HepG2 (cell line): ENCODE measurements around the gene GAPDH. TPM values are rescaled to one million over a fixed set of nuclear protein-coding genes. Genes with fewer than 3 reads are reported as not detected.

Source experiments
- KAT8 ChIP-seq: IDR thresholded peaks from 2 replicates; pipeline ENCODE4 v1.6.1; 2016; ENCODE audit warnings: missing genetic modification reagents, missing compliant biosample characterization
- MXI1 ChIP-seq: IDR thresholded peaks from 3 replicates; pipeline ENCODE4 v1.6.1; 2012; ENCODE audit warnings: low read depth, low read length, inconsistent platforms, borderline replicate concordance
- RFX5 ChIP-seq: IDR thresholded peaks from 2 replicates; pipeline ENCODE4 v1.6.1; 2011; ENCODE audit warnings: low read depth, low read length, improper control_type of control experiment
- SP4 ChIP-seq: sonication (generic); formaldehyde crosslinking; IDR thresholded peaks from 2 replicates; pipeline ENCODE4 v1.8.1; 2023; ENCODE audit warnings: mild to moderate bottlenecking, missing genetic modification reagents
- YY1 ChIP-seq: IDR thresholded peaks from 2 replicates; pipeline ENCODE4 v1.6.1; 2011; ENCODE audit warnings: low read length, low read depth, moderate library complexity, mild to moderate bottlenecking; ENCODE audit not compliant: insufficient read depth, insufficient replicate concordance
- ZNF790 ChIP-seq: sonication (generic); formaldehyde crosslinking; IDR thresholded peaks from 2 replicates; pipeline ENCODE4 v1.8.0; 2022; ENCODE audit warnings: missing genetic modification reagents, mild to moderate bottlenecking, borderline replicate concordance
- polyA plus RNA-seq, 8 experiments: library from polyadenylated mRNA; depleted of rRNA in 3 of 8; stranded (reverse) in 7 of 8; unstranded in 1 of 8; fragments of >200 nt; fragmentation: Illumina TruSeq in 4 of 8; extraction: Trizol in 4 of 8; gene quantifications; 2 replicates each; pipeline versions ENCODE4 v1.2.1 to v1.2.3, GENCODE V29; 2011 to 2016; ENCODE audit warnings: low read depth in 4 of 8, missing spikeins in 1 of 8, mixed read lengths in 1 of 8; ENCODE audit not compliant: insufficient read depth in 1 of 8
- total RNA-seq, 5 experiments: library from RNA; depleted of rRNA; stranded (reverse); fragments of >200 nt; fragmentation: Illumina TruSeq; extraction: Trizol; gene quantifications; 2 replicates each; pipeline ENCODE4 v1.2.3, GENCODE V29; 2016; ENCODE audit warnings: low read depth in 1 of 5
- TF ChIP-seq, protein P1 (sequence below): sonication (generic); formaldehyde crosslinking; IDR thresholded peaks from 2 replicates; pipeline ENCODE4 v1.4.0; 2020; ENCODE audit warnings: missing genetic modification reagents, borderline replicate concordance
- TF ChIP-seq, protein P2 (sequence below): sonication (generic); formaldehyde crosslinking; IDR thresholded peaks from 2 replicates; pipeline ENCODE4 v1.4.0; 2020; ENCODE audit warnings: missing genetic modification reagents
- TF ChIP-seq, protein P3 (sequence below): sonication (generic); formaldehyde crosslinking; IDR thresholded peaks from 2 replicates; pipeline ENCODE4 v1.9.0; 2022; ENCODE audit warnings: missing genetic modification reagents, mild to moderate bottlenecking, borderline replicate concordance
- TF ChIP-seq, protein P4 (sequence below): sonication (generic); formaldehyde crosslinking; IDR thresholded peaks from 2 replicates; pipeline ENCODE4 v1.4.0; 2020; ENCODE audit warnings: missing genetic modification reagents
- TF ChIP-seq, protein P5 (sequence below): sonication (generic); formaldehyde crosslinking; IDR thresholded peaks from 2 replicates; pipeline ENCODE4 v1.4.0; 2020; ENCODE audit warnings: missing genetic modification reagents
- TF ChIP-seq, protein P6 (sequence below): sonication (generic); formaldehyde crosslinking; IDR thresholded peaks from 2 replicates; pipeline ENCODE4 v1.5.1; 2020; ENCODE audit warnings: mild to moderate bottlenecking, moderate library complexity, missing genetic modification reagents

Gene GAPDH
- total and polyA plus RNA-seq, 2 of the 13 experiments (the other 11 are each of a cell fraction or from before 2014, with no cell fraction given): 3,038 to 12,722 TPM

DNA sequence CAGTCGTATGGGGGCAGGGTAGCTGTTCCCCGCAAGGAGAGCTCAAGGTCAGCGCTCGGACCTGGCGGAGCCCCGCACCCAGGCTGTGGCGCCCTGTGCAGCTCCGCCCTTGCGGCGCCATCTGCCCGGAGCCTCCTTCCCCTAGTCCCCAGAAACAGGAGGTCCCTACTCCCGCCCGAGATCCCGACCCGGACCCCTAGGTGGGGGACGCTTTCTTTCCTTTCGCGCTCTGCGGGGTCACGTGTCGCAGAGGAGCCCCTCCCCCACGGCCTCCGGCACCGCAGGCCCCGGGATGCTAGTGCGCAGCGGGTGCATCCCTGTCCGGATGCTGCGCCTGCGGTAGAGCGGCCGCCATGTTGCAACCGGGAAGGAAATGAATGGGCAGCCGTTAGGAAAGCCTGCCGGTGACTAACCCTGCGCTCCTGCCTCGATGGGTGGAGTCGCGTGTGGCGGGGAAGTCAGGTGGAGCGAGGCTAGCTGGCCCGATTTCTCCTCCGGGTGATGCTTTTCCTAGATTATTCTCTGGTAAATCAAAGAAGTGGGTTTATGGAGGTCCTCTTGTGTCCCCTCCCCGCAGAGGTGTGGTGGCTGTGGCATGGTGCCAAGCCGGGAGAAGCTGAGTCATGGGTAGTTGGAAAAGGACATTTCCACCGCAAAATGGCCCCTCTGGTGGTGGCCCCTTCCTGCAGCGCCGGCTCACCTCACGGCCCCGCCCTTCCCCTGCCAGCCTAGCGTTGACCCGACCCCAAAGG is 804 bp downstream of the GAPDH start (continued):
- TF ChIP-seq, protein P1, sequence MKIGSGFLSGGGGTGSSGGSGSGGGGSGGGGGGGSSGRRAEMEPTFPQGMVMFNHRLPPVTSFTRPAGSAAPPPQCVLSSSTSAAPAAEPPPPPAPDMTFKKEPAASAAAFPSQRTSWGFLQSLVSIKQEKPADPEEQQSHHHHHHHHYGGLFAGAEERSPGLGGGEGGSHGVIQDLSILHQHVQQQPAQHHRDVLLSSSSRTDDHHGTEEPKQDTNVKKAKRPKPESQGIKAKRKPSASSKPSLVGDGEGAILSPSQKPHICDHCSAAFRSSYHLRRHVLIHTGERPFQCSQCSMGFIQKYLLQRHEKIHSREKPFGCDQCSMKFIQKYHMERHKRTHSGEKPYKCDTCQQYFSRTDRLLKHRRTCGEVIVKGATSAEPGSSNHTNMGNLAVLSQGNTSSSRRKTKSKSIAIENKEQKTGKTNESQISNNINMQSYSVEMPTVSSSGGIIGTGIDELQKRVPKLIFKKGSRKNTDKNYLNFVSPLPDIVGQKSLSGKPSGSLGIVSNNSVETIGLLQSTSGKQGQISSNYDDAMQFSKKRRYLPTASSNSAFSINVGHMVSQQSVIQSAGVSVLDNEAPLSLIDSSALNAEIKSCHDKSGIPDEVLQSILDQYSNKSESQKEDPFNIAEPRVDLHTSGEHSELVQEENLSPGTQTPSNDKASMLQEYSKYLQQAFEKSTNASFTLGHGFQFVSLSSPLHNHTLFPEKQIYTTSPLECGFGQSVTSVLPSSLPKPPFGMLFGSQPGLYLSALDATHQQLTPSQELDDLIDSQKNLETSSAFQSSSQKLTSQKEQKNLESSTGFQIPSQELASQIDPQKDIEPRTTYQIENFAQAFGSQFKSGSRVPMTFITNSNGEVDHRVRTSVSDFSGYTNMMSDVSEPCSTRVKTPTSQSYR: peak; percentile 94
- TF ChIP-seq, protein P2, sequence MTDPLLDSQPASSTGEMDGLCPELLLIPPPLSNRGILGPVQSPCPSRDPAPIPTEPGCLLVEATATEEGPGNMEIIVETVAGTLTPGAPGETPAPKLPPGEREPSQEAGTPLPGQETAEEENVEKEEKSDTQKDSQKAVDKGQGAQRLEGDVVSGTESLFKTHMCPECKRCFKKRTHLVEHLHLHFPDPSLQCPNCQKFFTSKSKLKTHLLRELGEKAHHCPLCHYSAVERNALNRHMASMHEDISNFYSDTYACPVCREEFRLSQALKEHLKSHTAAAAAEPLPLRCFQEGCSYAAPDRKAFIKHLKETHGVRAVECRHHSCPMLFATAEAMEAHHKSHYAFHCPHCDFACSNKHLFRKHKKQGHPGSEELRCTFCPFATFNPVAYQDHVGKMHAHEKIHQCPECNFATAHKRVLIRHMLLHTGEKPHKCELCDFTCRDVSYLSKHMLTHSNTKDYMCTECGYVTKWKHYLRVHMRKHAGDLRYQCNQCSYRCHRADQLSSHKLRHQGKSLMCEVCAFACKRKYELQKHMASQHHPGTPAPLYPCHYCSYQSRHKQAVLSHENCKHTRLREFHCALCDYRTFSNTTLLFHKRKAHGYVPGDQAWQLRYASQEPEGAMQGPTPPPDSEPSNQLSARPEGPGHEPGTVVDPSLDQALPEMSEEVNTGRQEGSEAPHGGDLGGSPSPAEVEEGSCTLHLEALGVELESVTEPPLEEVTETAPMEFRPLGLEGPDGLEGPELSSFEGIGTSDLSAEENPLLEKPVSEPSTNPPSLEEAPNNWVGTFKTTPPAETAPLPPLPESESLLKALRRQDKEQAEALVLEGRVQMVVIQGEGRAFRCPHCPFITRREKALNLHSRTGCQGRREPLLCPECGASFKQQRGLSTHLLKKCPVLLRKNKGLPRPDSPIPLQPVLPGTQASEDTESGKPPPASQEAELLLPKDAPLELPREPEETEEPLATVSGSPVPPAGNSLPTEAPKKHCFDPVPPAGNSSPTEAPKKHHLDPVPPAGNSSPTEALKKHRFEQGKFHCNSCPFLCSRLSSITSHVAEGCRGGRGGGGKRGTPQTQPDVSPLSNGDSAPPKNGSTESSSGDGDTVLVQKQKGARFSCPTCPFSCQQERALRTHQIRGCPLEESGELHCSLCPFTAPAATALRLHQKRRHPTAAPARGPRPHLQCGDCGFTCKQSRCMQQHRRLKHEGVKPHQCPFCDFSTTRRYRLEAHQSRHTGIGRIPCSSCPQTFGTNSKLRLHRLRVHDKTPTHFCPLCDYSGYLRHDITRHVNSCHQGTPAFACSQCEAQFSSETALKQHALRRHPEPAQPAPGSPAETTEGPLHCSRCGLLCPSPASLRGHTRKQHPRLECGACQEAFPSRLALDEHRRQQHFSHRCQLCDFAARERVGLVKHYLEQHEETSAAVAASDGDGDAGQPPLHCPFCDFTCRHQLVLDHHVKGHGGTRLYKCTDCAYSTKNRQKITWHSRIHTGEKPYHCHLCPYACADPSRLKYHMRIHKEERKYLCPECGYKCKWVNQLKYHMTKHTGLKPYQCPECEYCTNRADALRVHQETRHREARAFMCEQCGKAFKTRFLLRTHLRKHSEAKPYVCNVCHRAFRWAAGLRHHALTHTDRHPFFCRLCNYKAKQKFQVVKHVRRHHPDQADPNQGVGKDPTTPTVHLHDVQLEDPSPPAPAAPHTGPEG (CRISPR knock-in tag): peak; percentile 10; the same call in 1 of the 2 replicates
- peak; percentile 78 for TF ChIP-seq YY1
- 0 out of 2 replicates have a peak, but pooled peaks have one; percentile 9 for TF ChIP-seq SP4
- TF ChIP-seq MXI1: peak; percentile 40; the same call in 1 of the 3 replicates
- TF ChIP-seq KAT8: no peak
- no peak for TF ChIP-seq RFX5
- TF ChIP-seq, protein P3, sequence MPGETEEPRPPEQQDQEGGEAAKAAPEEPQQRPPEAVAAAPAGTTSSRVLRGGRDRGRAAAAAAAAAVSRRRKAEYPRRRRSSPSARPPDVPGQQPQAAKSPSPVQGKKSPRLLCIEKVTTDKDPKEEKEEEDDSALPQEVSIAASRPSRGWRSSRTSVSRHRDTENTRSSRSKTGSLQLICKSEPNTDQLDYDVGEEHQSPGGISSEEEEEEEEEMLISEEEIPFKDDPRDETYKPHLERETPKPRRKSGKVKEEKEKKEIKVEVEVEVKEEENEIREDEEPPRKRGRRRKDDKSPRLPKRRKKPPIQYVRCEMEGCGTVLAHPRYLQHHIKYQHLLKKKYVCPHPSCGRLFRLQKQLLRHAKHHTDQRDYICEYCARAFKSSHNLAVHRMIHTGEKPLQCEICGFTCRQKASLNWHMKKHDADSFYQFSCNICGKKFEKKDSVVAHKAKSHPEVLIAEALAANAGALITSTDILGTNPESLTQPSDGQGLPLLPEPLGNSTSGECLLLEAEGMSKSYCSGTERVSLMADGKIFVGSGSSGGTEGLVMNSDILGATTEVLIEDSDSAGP (CRISPR knock-in tag): peak; percentile 63
- TF ChIP-seq, protein P4, sequence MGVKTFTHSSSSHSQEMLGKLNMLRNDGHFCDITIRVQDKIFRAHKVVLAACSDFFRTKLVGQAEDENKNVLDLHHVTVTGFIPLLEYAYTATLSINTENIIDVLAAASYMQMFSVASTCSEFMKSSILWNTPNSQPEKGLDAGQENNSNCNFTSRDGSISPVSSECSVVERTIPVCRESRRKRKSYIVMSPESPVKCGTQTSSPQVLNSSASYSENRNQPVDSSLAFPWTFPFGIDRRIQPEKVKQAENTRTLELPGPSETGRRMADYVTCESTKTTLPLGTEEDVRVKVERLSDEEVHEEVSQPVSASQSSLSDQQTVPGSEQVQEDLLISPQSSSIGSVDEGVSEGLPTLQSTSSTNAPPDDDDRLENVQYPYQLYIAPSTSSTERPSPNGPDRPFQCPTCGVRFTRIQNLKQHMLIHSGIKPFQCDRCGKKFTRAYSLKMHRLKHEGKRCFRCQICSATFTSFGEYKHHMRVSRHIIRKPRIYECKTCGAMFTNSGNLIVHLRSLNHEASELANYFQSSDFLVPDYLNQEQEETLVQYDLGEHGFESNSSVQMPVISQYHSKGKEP (CRISPR knock-in tag): no peak
- TF ChIP-seq, protein P5, sequence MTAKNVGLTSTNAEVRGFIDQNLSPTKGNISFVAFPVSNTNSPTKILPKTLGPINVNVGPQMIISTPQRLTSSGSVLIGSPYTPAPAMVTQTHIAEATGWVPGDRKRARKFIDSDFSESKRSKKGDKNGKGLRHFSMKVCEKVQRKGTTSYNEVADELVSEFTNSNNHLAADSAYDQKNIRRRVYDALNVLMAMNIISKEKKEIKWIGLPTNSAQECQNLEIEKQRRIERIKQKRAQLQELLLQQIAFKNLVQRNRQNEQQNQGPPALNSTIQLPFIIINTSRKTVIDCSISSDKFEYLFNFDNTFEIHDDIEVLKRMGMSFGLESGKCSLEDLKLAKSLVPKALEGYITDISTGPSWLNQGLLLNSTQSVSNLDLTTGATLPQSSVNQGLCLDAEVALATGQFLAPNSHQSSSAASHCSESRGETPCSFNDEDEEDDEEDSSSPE (CRISPR knock-in tag): peak; percentile 55
- TF ChIP-seq, protein P6, sequence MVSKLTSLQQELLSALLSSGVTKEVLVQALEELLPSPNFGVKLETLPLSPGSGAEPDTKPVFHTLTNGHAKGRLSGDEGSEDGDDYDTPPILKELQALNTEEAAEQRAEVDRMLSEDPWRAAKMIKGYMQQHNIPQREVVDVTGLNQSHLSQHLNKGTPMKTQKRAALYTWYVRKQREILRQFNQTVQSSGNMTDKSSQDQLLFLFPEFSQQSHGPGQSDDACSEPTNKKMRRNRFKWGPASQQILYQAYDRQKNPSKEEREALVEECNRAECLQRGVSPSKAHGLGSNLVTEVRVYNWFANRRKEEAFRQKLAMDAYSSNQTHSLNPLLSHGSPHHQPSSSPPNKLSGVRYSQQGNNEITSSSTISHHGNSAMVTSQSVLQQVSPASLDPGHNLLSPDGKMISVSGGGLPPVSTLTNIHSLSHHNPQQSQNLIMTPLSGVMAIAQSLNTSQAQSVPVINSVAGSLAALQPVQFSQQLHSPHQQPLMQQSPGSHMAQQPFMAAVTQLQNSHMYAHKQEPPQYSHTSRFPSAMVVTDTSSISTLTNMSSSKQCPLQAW (CRISPR knock-in tag): peak; percentile 67; the same call in 1 of the 2 replicates
- 0 out of 2 replicates have a peak, but pooled peaks have one; percentile 62 for TF ChIP-seq ZNF790
